GM18873 (cell line): ENCODE data around the gene SMTN.

ENCODE experiments used
- ATAC-seq: cut with Tn5 transposase; IDR thresholded peaks from one replicate; pipeline ENCODE4 v1.9.1; 2021; ENCODE audit warnings: mild to moderate bottlenecking, moderate library complexity, moderate number of reproducible peaks; ENCODE audit not compliant: unreplicated experiment, low FRiP score

The SMTN gene

GRCh38 chr22:31124811-31125465, 43.8 kb downstream of the SMTN start:
- no peak for ATAC-seq

GRCh38 chr22:31125521-31126117, 44.5 kb downstream of the SMTN start:
- no peak for ATAC-seq

- ATAC-seq = no peak
Measured at GRCh38 chr22:31126128-31126868, 45.2 kb downstream of the SMTN start.

- ATAC-seq = no peak
Measured at GRCh38 chr22:31126869-31127175, 45.7 kb downstream of the SMTN start.

GRCh38 chr22:31127181-31127772, 46.2 kb downstream of the SMTN start:
- no peak for ATAC-seq

- no peak for ATAC-seq
Measured at GRCh38 chr22:31128156-31128555, 47.0 kb downstream of the SMTN start.

- ATAC-seq = no peak
Measured at GRCh38 chr22:31130873-31131272, 49.8 kb downstream of the SMTN start.

GRCh38 chr22:31133911-31134310, 52.8 kb downstream of the SMTN start:
- no peak for ATAC-seq

- no peak for ATAC-seq
Measured at GRCh38 chr22:31134688-31135087, 53.6 kb downstream of the SMTN start.

GRCh38 chr22:31135706-31136105, 54.6 kb downstream of the SMTN start:
- ATAC-seq = no peak

- no peak for ATAC-seq
Measured at GRCh38 chr22:31136155-31136554, 55.0 kb downstream of the SMTN start.

- no peak for ATAC-seq
Measured at GRCh38 chr22:31136711-31137110, 55.6 kb downstream of the SMTN start.

GRCh38 chr22:31137721-31138120, 56.6 kb downstream of the SMTN start:
- no peak for ATAC-seq

- ATAC-seq = no peak
Measured at GRCh38 chr22:31138126-31138525, 57.0 kb downstream of the SMTN start.

- no peak for ATAC-seq
Measured at GRCh38 chr22:31139066-31139465, 57.9 kb downstream of the SMTN start.

- ATAC-seq = no peak
Measured at GRCh38 chr22:31139866-31140716, 59.0 kb downstream of the SMTN start, which contains the start of gene PLA2G3. TSS of gene PLA2G3 (minus strand) at chr22:31140508. CDS start at chr22:31140354, 154 bp downstream.

GRCh38 chr22:31140746-31141145, 59.6 kb downstream of the SMTN start:
- no peak for ATAC-seq

- no peak for ATAC-seq
Measured at GRCh38 chr22:31141551-31141950, 60.4 kb downstream of the SMTN start.

GRCh38 chr22:31142285-31142684, 61.2 kb downstream of the SMTN start:
- ATAC-seq = no peak

GRCh38 chr22:31143038-31143437, 61.9 kb downstream of the SMTN start:
- no peak for ATAC-seq

GRCh38 chr22:31143537-31143936, 62.4 kb downstream of the SMTN start:
- ATAC-seq = no peak
